Measurements from ENCODE around the gene ANKHD1. TPM values are rescaled to one million over a fixed set of nuclear protein-coding genes. Genes with fewer than 3 reads are reported as not detected.

The ANKHD1 gene
- total and polyA plus RNA-seq, 7 donors, result 31.2 to 86.1 (median 57.1) TPM

DNA sequence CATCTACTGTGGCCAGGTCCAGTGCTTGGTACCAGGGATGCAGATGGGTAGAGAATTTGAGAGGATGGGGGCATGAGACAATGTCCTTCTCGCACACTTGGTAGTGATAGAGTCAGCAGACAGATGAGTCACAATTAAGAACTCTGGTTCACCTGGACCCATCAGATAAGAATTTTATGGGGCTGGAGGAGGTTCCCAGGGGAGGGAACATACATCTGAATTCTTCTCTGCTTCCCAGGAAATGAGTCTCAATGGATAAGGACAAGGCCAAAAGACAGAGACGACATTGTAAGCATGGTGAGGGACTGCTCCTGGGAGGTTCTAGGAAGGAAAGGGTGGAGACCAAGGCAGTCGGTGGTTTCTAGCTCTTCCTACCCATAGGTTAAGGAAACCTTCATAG is 36.4 kb upstream of the ANKHD1 start:
- Histone ChIP-seq H3K4me1 (no peaks in the 10 kb centered on the region), H3K27ac (no peak overlapping the region), H3K9me3 (no peaks in the 10 kb centered on the region), H3K27me3 (ENCODE audit: insufficient read depth in 3 of 3, low read length in 2 of 3) (no peaks in the 10 kb centered on the region), H3K36me3 (ENCODE audit: insufficient read depth in 1 of 2, low read depth in 1 of 2) (no peaks in the 10 kb centered on the region), H3K4me3 (no peak overlapping the region)
- 66 to 80% (median 76%) methylated on average over 3 of the region's 3 CpGs for WGBS, 3 donors
- intact Hi-C loops (cut with DNase I), result no loop called here
- DNase-seq, result no peak
- no peak for ATAC-seq
- no peak for TF ChIP-seq CTCF (IDR thresholded peaks at IDR 0.05)

DNA sequence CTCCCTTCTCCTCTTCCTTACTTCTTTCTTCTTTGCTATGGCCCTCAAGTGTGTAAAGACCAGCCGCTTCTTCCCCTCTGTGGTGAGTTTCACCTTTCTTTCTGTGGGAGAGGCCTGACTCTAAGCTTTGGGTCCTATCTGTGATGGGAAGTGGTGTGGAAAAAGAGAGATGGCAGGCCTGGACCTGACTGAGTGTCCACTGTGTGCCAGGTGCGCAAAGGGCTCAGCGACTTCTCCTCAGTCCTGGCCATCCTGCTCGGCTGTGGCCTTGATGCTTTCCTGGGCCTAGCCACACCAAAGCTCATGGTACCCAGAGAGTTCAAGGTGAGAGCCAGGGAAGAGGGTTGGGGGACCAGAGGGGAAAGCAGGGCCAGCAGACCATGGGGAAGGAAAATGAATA is 35.7 kb upstream of the ANKHD1 start:
- intact Hi-C loops (cut with DNase I), result no loop called here
- H3K36me3 ChIP-seq (ENCODE audit: insufficient read depth in 1 of 2, low read depth in 1 of 2), result no peaks in the 10 kb centered on the region
- no peaks in the 10 kb centered on the region for H3K4me1 ChIP-seq
- H3K27ac ChIP-seq, result no peak overlapping the region
- no peak for DNase-seq
- H3K9me3 ChIP-seq, result no peaks in the 10 kb centered on the region
- ATAC-seq, result no peak
- no peaks in the 10 kb centered on the region for H3K27me3 ChIP-seq (ENCODE audit: insufficient read depth in 3 of 3, low read length in 2 of 3)
- 90 to 97% (median 92%) methylated on average over 4 of the region's 4 CpGs for WGBS, 3 donors
- no peak overlapping the region for H3K4me3 ChIP-seq
- no peak for TF ChIP-seq CTCF (IDR thresholded peaks at IDR 0.05)

DNA sequence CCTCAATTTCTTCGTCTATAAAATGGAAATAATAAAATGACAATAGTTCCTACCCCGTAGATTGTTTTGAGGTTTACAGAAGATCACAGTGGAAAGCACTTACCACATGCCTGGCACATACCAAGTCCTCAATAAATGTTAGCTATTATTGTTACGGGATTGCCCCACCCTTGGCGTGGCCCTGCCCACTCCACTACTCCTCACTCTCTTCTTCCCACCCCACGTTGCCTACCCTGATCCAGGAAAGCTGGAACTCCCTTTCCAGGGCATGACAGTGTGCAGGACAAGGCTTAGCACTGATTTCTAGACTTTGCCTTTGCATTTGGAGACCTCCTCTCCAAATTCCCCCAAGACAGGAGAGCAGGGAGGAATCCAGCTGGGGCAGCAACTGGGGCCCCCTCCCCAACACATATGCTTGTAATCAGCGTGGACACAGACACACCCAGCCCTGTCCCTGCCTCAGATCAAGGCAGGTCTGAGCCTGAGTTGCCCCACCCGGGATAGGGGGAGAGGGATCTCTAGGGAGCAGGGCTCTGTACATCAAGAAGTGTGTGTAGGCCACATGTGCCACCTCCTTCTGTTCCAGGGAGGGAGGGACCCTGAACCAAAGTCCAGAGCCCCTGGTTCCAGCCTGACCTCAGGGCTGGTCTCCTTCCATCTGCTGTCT is 34.9 kb upstream of the ANKHD1 start:
- H3K4me1 ChIP-seq, result no peaks in the 10 kb centered on the region
- no peaks in the 10 kb centered on the region for H3K36me3 ChIP-seq (ENCODE audit: insufficient read depth in 1 of 2, low read depth in 1 of 2)
- 65 to 77% (median 75%) methylated on average over 7 of the region's 7 CpGs for WGBS, 3 donors
- TF ChIP-seq CTCF (IDR thresholded peaks at IDR 0.05), result no peak
- ATAC-seq (no peak), DNase-seq (no peak)
- H3K9me3 ChIP-seq, result no peaks in the 10 kb centered on the region
- no peak overlapping the region for H3K27ac ChIP-seq
- no peak overlapping the region for H3K4me3 ChIP-seq
- intact Hi-C loops (cut with DNase I), result no loop called here
- H3K27me3 ChIP-seq (ENCODE audit: insufficient read depth in 3 of 3, low read length in 2 of 3), result no peaks in the 10 kb centered on the region

DNA sequence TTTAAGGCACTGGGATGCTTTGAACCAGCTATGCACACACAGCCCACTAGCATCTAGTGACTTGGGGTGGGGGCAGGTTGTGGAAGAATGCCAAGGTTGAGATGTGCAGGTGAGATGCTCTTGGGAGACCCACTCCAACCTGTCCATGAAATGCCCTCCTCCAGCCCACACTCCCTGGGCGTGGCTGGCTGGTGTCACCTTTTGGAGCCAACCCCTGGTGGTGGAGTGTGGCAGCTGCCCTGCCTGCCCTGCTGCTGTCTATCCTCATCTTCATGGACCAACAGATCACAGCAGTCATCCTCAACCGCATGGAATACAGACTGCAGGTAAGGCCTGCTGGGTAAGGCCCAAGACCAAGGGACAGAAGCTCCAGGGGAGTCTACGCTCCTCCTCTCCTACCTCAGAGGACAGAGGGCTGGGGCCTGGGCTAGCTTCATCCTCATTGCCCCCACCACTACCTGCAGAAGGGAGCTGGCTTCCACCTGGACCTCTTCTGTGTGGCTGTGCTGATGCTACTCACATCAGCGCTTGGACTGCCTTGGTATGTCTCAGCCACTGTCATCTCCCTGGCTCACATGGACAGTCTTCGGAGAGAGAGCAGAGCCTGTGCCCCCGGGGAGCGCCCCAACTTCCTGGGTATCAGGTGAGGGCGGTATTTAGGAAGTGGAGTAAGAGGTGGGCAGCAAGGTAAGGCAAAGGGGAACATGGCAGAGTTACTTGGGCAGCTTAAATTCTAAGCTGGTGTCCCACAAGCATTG is 34.2 kb upstream of the ANKHD1 start:
- no peak for TF ChIP-seq CTCF (IDR thresholded peaks at IDR 0.05)
- Histone ChIP-seq H3K27me3 (ENCODE audit: insufficient read depth in 3 of 3, low read length in 2 of 3) (no peaks in the 10 kb centered on the region), H3K27ac (no peak overlapping the region), H3K4me3 (no peak overlapping the region), H3K4me1 (no peaks in the 10 kb centered on the region), H3K9me3 (no peaks in the 10 kb centered on the region), H3K36me3 (ENCODE audit: insufficient read depth in 1 of 2, low read depth in 1 of 2) (no peaks in the 10 kb centered on the region)
- 88 to 91% (median 90%) methylated on average over 8 of the region's 8 CpGs for WGBS, 3 donors
- DNase-seq (no peak), ATAC-seq (no peak)
- intact Hi-C loops (cut with DNase I), result no loop called here

Measured in psoas muscle (tissue), 8 donors.